ENCODE results near the gene OSBPL8. TPM values are rescaled to one million over a fixed set of nuclear protein-coding genes. Genes with fewer than 3 reads are reported as not detected.

OSBPL8 gene
- total RNA-seq, 1 experiment from 2014 or later: 81.7 TPM

DNA sequence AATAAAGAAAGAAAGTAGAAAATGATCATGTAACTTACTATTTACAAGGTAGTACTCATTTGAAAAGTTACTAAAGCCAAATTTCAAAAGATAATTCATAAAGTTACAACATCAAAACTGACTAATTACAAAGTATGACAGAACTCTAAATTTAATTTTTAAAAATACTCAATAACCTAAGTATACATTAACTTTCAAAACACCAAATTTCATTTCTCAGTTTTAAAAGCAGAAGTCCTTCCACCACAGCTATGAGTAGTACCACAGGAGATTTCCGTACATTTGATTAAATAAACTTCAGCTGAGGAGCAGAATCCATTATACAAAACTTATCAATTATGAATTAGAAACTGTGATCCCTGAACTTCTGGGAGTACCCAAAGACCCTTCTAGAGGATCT, 110.6 kb downstream of the OSBPL8 start (continued):
- TF ChIP-seq, protein P1, sequence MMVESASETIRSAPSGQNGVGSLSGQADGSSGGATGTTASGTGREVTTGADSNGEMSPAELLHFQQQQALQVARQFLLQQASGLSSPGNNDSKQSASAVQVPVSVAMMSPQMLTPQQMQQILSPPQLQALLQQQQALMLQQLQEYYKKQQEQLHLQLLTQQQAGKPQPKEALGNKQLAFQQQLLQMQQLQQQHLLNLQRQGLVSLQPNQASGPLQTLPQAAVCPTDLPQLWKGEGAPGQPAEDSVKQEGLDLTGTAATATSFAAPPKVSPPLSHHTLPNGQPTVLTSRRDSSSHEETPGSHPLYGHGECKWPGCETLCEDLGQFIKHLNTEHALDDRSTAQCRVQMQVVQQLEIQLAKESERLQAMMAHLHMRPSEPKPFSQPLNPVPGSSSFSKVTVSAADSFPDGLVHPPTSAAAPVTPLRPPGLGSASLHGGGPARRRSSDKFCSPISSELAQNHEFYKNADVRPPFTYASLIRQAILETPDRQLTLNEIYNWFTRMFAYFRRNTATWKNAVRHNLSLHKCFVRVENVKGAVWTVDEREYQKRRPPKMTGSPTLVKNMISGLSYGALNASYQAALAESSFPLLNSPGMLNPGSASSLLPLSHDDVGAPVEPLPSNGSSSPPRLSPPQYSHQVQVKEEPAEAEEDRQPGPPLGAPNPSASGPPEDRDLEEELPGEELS (CRISPR knock-in tag; IDR thresholded peaks at IDR 0.05): no peak
- TF ChIP-seq, protein P2, sequence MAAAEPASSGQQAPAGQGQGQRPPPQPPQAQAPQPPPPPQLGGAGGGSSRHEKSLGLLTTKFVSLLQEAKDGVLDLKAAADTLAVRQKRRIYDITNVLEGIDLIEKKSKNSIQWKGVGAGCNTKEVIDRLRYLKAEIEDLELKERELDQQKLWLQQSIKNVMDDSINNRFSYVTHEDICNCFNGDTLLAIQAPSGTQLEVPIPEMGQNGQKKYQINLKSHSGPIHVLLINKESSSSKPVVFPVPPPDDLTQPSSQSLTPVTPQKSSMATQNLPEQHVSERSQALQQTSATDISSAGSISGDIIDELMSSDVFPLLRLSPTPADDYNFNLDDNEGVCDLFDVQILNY (CRISPR knock-in tag; IDR thresholded peaks at IDR 0.05): no peak
- TF ChIP-seq, protein P3, sequence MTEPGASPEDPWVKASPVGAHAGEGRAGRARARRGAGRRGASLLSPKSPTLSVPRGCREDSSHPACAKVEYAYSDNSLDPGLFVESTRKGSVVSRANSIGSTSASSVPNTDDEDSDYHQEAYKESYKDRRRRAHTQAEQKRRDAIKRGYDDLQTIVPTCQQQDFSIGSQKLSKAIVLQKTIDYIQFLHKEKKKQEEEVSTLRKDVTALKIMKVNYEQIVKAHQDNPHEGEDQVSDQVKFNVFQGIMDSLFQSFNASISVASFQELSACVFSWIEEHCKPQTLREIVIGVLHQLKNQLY (CRISPR knock-in tag; IDR thresholded peaks at IDR 0.05): no peak
- no peak for TF ChIP-seq ERG (CRISPR knock-in tag; IDR thresholded peaks at IDR 0.05)

GRCh38 chr12:76446090-76446489, 113.5 kb downstream of the OSBPL8 start:
- Mint-ChIP-seq H3K27me3 (ENCODE audit: low read depth) (no peaks in the 10 kb centered on the region), H3K9me3 (no peaks in the 10 kb centered on the region), H3K27ac (no peak overlapping the region), H3K4me1 (peaks cover 12% of the 10 kb centered on the region), H3K4me3 (no peak overlapping the region), H3K36me3 (peaks cover 6% of the 10 kb centered on the region)
- DNase-seq (ENCODE audit: low spot score) (no peak), ATAC-seq (no peak)
- CTCF ChIA-PET: no interaction called here
- TF ChIP-seq, protein P4, sequence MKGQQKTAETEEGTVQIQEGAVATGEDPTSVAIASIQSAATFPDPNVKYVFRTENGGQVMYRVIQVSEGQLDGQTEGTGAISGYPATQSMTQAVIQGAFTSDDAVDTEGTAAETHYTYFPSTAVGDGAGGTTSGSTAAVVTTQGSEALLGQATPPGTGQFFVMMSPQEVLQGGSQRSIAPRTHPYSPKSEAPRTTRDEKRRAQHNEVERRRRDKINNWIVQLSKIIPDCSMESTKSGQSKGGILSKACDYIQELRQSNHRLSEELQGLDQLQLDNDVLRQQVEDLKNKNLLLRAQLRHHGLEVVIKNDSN (CRISPR knock-in tag; IDR thresholded peaks at IDR 0.05): no peak
- TF ChIP-seq ETV6 (CRISPR knock-in tag; IDR thresholded peaks at IDR 0.05) (no peak), FOXJ3 (CRISPR knock-in tag; IDR thresholded peaks at IDR 0.05; ENCODE audit: borderline replicate concordance) (no peak), AFF4 (CRISPR knock-in tag; IDR thresholded peaks at IDR 0.05; ENCODE audit: borderline replicate concordance) (no peak)
- POLR2A ChIA-PET: no interaction called here

DNA sequence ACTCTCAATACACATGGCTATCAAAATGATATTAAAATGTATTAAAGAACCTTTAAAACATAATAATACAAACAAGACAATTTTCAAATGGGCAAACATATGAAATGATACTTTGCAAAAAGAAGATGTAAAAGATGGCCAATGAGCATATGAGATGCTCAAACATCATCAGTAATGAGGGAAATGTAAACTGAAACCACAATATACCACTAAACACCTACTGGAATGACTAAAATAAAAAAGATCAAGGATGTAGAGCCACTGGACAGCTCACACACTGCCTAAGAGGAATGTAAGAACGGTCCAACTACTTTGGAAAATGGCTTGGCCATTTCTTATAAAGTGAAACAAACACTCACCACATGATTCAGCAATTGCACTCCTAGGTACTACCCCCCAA, 114.1 kb downstream of the OSBPL8 start:
- POLR2A ChIA-PET: no interaction called here
- TF ChIP-seq, protein P5, sequence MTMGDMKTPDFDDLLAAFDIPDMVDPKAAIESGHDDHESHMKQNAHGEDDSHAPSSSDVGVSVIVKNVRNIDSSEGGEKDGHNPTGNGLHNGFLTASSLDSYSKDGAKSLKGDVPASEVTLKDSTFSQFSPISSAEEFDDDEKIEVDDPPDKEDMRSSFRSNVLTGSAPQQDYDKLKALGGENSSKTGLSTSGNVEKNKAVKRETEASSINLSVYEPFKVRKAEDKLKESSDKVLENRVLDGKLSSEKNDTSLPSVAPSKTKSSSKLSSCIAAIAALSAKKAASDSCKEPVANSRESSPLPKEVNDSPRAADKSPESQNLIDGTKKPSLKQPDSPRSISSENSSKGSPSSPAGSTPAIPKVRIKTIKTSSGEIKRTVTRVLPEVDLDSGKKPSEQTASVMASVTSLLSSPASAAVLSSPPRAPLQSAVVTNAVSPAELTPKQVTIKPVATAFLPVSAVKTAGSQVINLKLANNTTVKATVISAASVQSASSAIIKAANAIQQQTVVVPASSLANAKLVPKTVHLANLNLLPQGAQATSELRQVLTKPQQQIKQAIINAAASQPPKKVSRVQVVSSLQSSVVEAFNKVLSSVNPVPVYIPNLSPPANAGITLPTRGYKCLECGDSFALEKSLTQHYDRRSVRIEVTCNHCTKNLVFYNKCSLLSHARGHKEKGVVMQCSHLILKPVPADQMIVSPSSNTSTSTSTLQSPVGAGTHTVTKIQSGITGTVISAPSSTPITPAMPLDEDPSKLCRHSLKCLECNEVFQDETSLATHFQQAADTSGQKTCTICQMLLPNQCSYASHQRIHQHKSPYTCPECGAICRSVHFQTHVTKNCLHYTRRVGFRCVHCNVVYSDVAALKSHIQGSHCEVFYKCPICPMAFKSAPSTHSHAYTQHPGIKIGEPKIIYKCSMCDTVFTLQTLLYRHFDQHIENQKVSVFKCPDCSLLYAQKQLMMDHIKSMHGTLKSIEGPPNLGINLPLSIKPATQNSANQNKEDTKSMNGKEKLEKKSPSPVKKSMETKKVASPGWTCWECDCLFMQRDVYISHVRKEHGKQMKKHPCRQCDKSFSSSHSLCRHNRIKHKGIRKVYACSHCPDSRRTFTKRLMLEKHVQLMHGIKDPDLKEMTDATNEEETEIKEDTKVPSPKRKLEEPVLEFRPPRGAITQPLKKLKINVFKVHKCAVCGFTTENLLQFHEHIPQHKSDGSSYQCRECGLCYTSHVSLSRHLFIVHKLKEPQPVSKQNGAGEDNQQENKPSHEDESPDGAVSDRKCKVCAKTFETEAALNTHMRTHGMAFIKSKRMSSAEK (CRISPR knock-in tag; IDR thresholded peaks at IDR 0.05; ENCODE audit: borderline replicate concordance): no peak
- no peak for TF ChIP-seq ZNF671 (CRISPR knock-in tag; IDR thresholded peaks at IDR 0.05)
- TF ChIP-seq, protein P6, sequence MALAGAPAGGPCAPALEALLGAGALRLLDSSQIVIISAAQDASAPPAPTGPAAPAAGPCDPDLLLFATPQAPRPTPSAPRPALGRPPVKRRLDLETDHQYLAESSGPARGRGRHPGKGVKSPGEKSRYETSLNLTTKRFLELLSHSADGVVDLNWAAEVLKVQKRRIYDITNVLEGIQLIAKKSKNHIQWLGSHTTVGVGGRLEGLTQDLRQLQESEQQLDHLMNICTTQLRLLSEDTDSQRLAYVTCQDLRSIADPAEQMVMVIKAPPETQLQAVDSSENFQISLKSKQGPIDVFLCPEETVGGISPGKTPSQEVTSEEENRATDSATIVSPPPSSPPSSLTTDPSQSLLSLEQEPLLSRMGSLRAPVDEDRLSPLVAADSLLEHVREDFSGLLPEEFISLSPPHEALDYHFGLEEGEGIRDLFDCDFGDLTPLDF (CRISPR knock-in tag; IDR thresholded peaks at IDR 0.05): no peak
- CTCF ChIA-PET: no interaction called here

More for the DNA sequence above, 114.1 kb downstream of the OSBPL8 start:
- DNase-seq (ENCODE audit: low spot score) (no peak), ATAC-seq (no peak)
- Mint-ChIP-seq H3K27me3 (ENCODE audit: low read depth) (no peaks in the 10 kb centered on the region), H3K36me3 (peaks cover 4% of the 10 kb centered on the region; the same call in 1 of the 2 replicates), H3K4me3 (no peak overlapping the region), H3K9me3 (no peaks in the 10 kb centered on the region), H3K27ac (no peak overlapping the region), H3K4me1 (peaks cover 18% of the 10 kb centered on the region)

Data from WTC11 (cell line).